ENCODE measurements around the gene NDUFS8. TPM values are rescaled to one million over a fixed set of nuclear protein-coding genes. Genes with fewer than 3 reads are reported as not detected.
A peak's percentile ranks its signal among the peaks of the same experiment; 100 is the strongest.

The NDUFS8 gene
- total and polyA plus RNA-seq, 2 of the 13 experiments (the other 11 are each of a cell fraction or from before 2014, with no cell fraction given) = 96.7 to 158 TPM

GRCh38 chr11:68033708-68034045 lies 3.2 kb downstream of the NDUFS8 start:
- intact Hi-C loops (cut with micrococcal nuclease; ENCODE audit: unreplicated experiment) = no loop called here
- no peak overlapping the region for H3K27ac ChIP-seq (ENCODE audit: extremely low read length, insufficient read depth, low read length)
- 100% methylated on average over 9 of the region's 12 CpGs for WGBS (ENCODE audit: low lambda C conversion rate)
- no peaks in the 10 kb centered on the region for H3K9me3 ChIP-seq (ENCODE audit: low read length)
- H4K20me1 ChIP-seq (ENCODE audit: insufficient read depth, low read length) = no peaks in the 10 kb centered on the region
- POLR2A ChIA-PET = no interaction called here
- peaks cover 8 to 13% of the 10 kb centered on the region in 2 experiments; a peak in 3 of 5 replicates for H3K36me3 ChIP-seq (replicated peaks in 1 of 2; ENCODE audit: control insufficient read depth in 1 of 2, insufficient read depth in 2 of 2, low read length in 2 of 2)
- in situ Hi-C loops (cut with HindIII; ENCODE audit: extremely low pct_ligation_motif_present, low pct_unique_long_range_greater_than_20kb) = no loop called here
- H3K4me2 ChIP-seq (ENCODE audit: low read depth, low read length) = no peak overlapping the region
- H2AFZ ChIP-seq (ENCODE audit: low read length) = no peak overlapping the region
- H3K9ac ChIP-seq (ENCODE audit: insufficient read depth, low read depth, low read length) = no peak overlapping the region
- ATAC-seq (no peak), DNase-seq (ENCODE audit: low spot score) (no peak), FAIRE-seq (no peak)
- H3K79me2 ChIP-seq (ENCODE audit: insufficient read depth, low read length) = peaks cover 26% of the 10 kb centered on the region
- CTCF ChIA-PET (ENCODE audit: low intra/inter-chr PET ratio, low total read pairs) = no interaction called here
- H3K4me3 ChIP-seq (replicated peaks in 1 of 3; ENCODE audit: insufficient read depth in 1 of 3, low read depth in 2 of 3, low read length in 3 of 3) = no peak overlapping the region
- TF ChIP-seq NR3C1 (CRISPR knock-in tag; IDR thresholded peaks at IDR 0.05) = no peak
- TF ChIP-seq ZNF263 (CRISPR knock-in tag; IDR thresholded peaks at IDR 0.05) = no peak
- no peak for TF ChIP-seq ZNF414 (CRISPR knock-in tag; IDR thresholded peaks at IDR 0.05)
- peak; percentile 24 for TF ChIP-seq AGO2 (optimal IDR thresholded peaks at IDR 0.05; ENCODE audit: low read depth, low read length)
- TF ChIP-seq KMT2A (CRISPR knock-in tag; IDR thresholded peaks at IDR 0.05) = no peak
- no peak for TF ChIP-seq ATF5 (CRISPR knock-in tag; IDR thresholded peaks at IDR 0.05; ENCODE audit: low read depth)
- TF ChIP-seq ZNF589 (CRISPR knock-in tag; conservative IDR thresholded peaks at IDR 0.05) = no peak
- TF ChIP-seq ZNF510 (CRISPR knock-in tag; IDR thresholded peaks at IDR 0.05; ENCODE audit: low read depth) = no peak
- TF ChIP-seq IRF1 (CRISPR knock-in tag; IDR thresholded peaks at IDR 0.05; ENCODE audit: low read depth) = no peak
- TF ChIP-seq ZNF775 (CRISPR knock-in tag; IDR thresholded peaks at IDR 0.05; ENCODE audit: borderline replicate concordance) = no peak
- TF ChIP-seq CREBL2 (CRISPR knock-in tag; IDR thresholded peaks at IDR 0.05; ENCODE audit: borderline replicate concordance) = no peak
- TF ChIP-seq FOXM1 (CRISPR knock-in tag; IDR thresholded peaks at IDR 0.05) = no peak
- 0 out of 2 replicates have a peak, but pooled peaks have one; percentile 7 for TF ChIP-seq RBFOX2 (IDR thresholded peaks at IDR 0.05; ENCODE audit: low read depth, low read length)
- TF ChIP-seq ZNF225 (CRISPR knock-in tag; IDR thresholded peaks at IDR 0.05) = no peak
- no TSS peak for BruUV-seq (replicated peaks)
- peaks cover 47% of the 10 kb centered on the region for H3K4me1 ChIP-seq (ENCODE audit: insufficient read depth, low read length)
- H3K27me3 ChIP-seq (ENCODE audit: control insufficient read depth in 1 of 2, insufficient read depth in 2 of 2, low read length in 2 of 2) = no peaks in the 10 kb centered on the region; a peak in 1 of 5 replicates
